Right atrium auricular region (tissue), 2 donors: Measurements from ENCODE around the gene DHX30. TPM values are rescaled to one million over a fixed set of nuclear protein-coding genes. Genes with fewer than 3 reads are reported as not detected.

Source experiments
- DNase-seq: peaks from one replicate; pipeline ENCODE4 v3.0.0-alpha.2; 2019; ENCODE audit warnings: low spot score
- H3K27ac ChIP-seq, 2 donors: fragments of 200-600 bp; sonication (generic); 1 replicate in 1 of 2; 2 replicates in 1 of 2; pipeline ENCODE4 v1.5.1; 2016 to 2019
- H3K27me3 ChIP-seq, 2 donors: fragments of 200-600 bp; sonication (generic); one replicate each; pipeline versions ENCODE4 v1.5.1 to v1.6.0; 2017 to 2019
- H3K36me3 ChIP-seq: fragments of 200-600 bp; sonication (generic); one replicate; pipeline ENCODE4 v1.5.1; 2016
- H3K4me1 ChIP-seq, 2 donors: fragments of 200-600 bp; sonication (generic); one replicate each; pipeline versions ENCODE4 v1.5.1 to v1.6.0; 2017 to 2019
- H3K4me3 ChIP-seq, 2 donors: fragments of 200-600 bp; sonication (generic); 1 replicate in 1 of 2; 2 replicates in 1 of 2; pipeline ENCODE4 v1.5.1; 2017 to 2019; ENCODE audit warnings: mild to moderate bottlenecking in 1 of 2, moderate library complexity in 1 of 2
- H3K9me3 ChIP-seq, 2 donors: fragments of 200-600 bp; sonication (generic); one replicate each; pipeline ENCODE4 v1.5.1; 2019
- total RNA-seq, 2 donors: library from RNA; depleted of rRNA; stranded (reverse); fragments of >200 nt; gene quantifications; one replicate each; pipeline ENCODE4 v1.1.0, GENCODE V29; 2016
- TF ChIP-seq, protein P1 (sequence below), 2 donors: fragments of 200-600 bp; sonication (generic); IDR thresholded peaks; one replicate each; pipeline ENCODE4 v1.5.1; 2019; ENCODE audit warnings: antibody characterized with exemption in 2 of 2

DHX30 gene
- total RNA-seq, 2 donors from 2014 or later = 47.9 to 57.6 TPM

DNA sequence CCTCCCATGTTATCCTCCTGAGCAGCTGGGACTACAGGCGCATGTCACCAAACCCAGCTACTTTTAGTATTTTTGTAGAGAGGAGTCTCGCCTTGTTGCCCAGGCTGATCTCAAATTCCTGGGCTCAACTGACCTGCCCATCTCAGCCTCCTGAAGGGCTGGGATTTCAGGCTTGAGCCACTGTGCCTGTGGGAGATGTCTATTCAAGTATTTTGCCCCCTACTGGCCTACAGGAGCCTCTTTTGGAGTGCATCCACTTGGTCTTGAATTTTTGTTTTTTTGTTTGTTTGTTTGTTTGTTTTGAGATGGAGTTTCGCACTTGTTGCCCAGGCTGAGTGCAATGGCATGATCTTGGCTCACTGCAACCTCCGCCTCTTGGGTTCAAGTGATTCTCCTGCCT lies 3.2 kb upstream of the DHX30 start:
- Histone ChIP-seq H3K27me3 (no peaks in the 10 kb centered on the region), H3K4me1 (peaks cover 0 to 16% of the 10 kb centered on the region in 2 donors), H3K4me3 (no peak overlapping the region), H3K9me3 (no peaks in the 10 kb centered on the region), H3K36me3 (no peaks in the 10 kb centered on the region), H3K27ac (no peak overlapping the region)
- TF ChIP-seq, protein P1, sequence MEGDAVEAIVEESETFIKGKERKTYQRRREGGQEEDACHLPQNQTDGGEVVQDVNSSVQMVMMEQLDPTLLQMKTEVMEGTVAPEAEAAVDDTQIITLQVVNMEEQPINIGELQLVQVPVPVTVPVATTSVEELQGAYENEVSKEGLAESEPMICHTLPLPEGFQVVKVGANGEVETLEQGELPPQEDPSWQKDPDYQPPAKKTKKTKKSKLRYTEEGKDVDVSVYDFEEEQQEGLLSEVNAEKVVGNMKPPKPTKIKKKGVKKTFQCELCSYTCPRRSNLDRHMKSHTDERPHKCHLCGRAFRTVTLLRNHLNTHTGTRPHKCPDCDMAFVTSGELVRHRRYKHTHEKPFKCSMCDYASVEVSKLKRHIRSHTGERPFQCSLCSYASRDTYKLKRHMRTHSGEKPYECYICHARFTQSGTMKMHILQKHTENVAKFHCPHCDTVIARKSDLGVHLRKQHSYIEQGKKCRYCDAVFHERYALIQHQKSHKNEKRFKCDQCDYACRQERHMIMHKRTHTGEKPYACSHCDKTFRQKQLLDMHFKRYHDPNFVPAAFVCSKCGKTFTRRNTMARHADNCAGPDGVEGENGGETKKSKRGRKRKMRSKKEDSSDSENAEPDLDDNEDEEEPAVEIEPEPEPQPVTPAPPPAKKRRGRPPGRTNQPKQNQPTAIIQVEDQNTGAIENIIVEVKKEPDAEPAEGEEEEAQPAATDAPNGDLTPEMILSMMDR (IDR thresholded peaks at IDR 0.05) = peak in 1 of 2 donors; percentile 26
- DNase-seq = no peak

DNA sequence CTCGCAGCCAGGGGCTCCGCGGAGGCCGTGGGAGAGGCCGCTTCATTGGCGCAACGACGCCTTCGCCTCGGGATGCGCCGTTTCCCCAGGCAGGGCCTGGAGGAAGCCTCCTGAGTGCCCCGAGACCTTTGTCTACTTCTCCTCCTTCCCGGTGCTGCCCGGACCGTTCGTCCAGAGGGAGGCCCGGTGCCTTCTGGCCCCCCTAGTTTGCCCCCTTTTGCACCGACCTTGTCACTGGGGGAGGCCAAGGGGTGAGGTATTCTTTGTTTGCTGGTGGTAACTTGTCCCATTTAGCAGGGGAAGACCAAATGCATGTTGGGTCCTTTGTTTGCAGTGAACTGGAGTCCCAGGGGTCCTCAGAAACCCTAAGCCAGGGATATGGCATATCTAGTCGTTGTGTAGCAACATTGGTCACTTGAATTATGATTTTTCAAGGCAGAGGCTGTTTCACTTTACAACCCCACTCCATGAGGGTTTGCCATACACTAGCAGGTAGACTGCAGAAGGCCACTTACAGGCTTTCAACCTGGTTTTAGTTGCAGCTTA lies 615 bp downstream of the DHX30 start:
- no peaks in the 10 kb centered on the region for H3K27me3 ChIP-seq
- H3K27ac ChIP-seq = peak overlapping the region; percentile 94 to 99
- H3K4me3 ChIP-seq = peak overlapping the region; percentile 89 to 92
- H3K4me1 ChIP-seq = peaks cover 0 to 16% of the 10 kb centered on the region in 2 donors
- H3K9me3 ChIP-seq = no peaks in the 10 kb centered on the region
- TF ChIP-seq, protein P1 (IDR thresholded peaks at IDR 0.05) = no peak
- peaks cover 19% of the 10 kb centered on the region for H3K36me3 ChIP-seq
- DNase-seq = no peak

DNA sequence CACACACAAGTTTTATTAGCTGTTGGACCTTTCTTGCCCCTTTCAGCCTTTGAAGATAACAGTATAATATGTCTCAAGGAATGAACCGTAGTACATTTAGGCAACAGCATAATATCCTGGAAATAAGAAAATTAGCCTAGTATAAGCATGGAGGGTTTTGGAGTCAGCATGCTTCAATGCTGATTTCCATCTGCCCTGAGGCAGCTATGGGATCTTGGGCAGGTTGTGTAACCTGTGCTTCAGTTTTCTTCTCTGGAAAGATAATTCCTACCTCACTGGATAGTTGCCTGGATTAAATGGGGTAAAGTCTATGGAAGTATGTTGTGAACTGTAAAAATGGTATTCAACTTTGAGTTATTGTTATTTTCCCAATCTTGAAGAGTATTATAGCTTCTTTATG lies 1.6 kb downstream of the DHX30 start:
- Histone ChIP-seq H3K36me3 (peaks cover 23% of the 10 kb centered on the region), H3K4me3 (no peak overlapping the region), H3K4me1 (peaks cover 0 to 16% of the 10 kb centered on the region in 2 donors), H3K27ac (no peak overlapping the region), H3K27me3 (no peaks in the 10 kb centered on the region), H3K9me3 (no peaks in the 10 kb centered on the region)
- TF ChIP-seq, protein P1 (IDR thresholded peaks at IDR 0.05) = no peak
- DNase-seq = no peak

DNA sequence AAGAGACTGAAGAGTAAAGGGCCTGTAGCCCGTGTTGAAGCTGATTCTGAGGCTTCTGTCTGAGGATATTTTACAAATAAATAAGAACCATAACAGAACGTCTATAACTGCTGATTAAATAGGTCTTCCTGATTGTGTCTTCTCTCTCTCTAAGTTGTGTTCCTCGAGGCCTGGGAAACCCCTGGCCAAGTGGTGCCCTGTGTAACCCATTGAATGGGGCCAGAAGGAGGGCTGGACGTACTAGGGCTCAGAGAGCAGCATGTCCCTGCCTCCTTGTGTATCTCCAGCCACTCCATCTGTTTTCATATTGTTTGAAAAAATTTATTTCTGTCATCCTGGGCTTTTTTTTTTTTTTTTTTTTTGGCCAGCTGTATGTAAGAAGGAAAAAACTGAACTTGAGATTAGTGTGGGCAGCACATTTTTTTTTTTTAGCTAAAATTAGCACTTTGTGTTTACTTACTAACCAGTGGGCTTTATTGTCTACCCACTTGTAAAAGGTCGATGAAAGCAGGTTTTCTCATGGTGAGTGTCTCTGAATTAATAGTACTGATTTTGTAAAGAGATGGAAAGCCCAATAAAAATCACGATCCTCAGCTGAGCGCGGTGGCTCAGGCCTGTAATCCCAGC lies 10.7 kb downstream of the DHX30 start:
- peaks cover 60% of the 10 kb centered on the region for H3K36me3 ChIP-seq
- H3K27me3 ChIP-seq = no peaks in the 10 kb centered on the region
- DNase-seq = no peak

DNA sequence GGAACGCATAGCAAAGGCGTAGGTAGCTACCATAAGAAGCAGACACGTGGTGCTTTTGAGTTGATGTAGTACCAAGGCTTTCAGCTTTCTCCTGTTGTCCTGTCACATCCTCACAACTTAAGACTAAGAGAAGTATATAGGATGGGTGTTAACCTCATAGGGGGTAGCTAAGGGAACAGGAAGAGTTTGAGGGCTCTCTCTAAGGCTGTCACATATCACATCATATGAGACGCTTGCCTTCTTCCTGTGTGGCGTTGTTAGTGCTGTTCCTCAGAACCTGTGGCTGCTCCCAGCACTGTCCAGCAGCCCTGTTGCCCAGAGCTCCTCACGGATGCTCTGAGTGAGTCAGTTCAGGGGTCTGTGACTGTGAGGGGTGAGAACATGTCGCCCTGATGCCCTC lies 14.7 kb downstream of the DHX30 start:
- H3K9me3 ChIP-seq = no peaks in the 10 kb centered on the region
- H3K4me3 ChIP-seq = no peak overlapping the region
- no peak overlapping the region for H3K27ac ChIP-seq
- TF ChIP-seq, protein P1 (IDR thresholded peaks at IDR 0.05) = no peak
- H3K36me3 ChIP-seq = peaks cover 47% of the 10 kb centered on the region
- no peaks in the 10 kb centered on the region for H3K4me1 ChIP-seq
- no peak for DNase-seq
- no peaks in the 10 kb centered on the region for H3K27me3 ChIP-seq

More for the DNA sequence above, 10.7 kb downstream of the DHX30 start:
- no peak overlapping the region for H3K27ac ChIP-seq
- H3K9me3 ChIP-seq = no peaks in the 10 kb centered on the region
- H3K4me1 ChIP-seq = no peaks in the 10 kb centered on the region
- TF ChIP-seq, protein P1 (IDR thresholded peaks at IDR 0.05) = no peak
- no peak overlapping the region for H3K4me3 ChIP-seq
